Fibroblast of gingiva (primary cell): ENCODE measurements around the gene AGFG1.

ENCODE experiments used
- DNase-seq: peaks from one replicate; pipeline ENCODE4 v3.0.0-alpha.2; 2011; ENCODE audit warnings: low read depth

Gene AGFG1

GRCh38 chr2:227461811-227462461, 10.0 kb upstream of the AGFG1 start:
- no peak for DNase-seq

GRCh38 chr2:227462462-227462951, 9.4 kb upstream of the AGFG1 start:
- DNase-seq = no peak

- DNase-seq = no peak
Observed at GRCh38 chr2:227462972-227463931, 8.7 kb upstream of the AGFG1 start.

GRCh38 chr2:227464361-227464760, 7.6 kb upstream of the AGFG1 start:
- no peak for DNase-seq

DNA sequence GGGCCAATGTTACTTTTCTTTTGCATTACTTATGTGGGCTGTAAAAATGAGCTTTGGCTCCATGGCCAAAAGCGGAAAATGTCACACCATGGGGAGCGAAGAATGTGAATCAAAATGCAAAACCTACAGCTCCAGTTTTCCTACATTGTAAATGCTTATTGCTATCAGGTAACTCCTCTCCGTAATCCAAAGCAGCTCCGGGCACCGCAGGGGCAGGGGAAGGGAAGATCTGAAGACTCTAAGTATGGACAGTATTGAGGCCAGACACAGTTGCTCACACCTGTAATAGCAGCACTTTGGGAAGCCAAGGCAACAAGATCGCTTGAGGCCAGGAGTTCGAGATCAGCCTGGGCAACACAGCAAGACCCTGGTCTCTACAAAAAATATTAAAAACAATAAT, 7.1 kb upstream of the AGFG1 start:
- DNase-seq = no peak

- DNase-seq = no peak
Observed at GRCh38 chr2:227466887-227467600, 4.9 kb upstream of the AGFG1 start.

- DNase-seq = no peak
Observed at GRCh38 chr2:227471412-227471811, 544 bp upstream of the AGFG1 start.

- DNase-seq = peak; percentile 28
Observed at GRCh38 chr2:227472265-227473121, 537 bp downstream of the AGFG1 start.

DNA sequence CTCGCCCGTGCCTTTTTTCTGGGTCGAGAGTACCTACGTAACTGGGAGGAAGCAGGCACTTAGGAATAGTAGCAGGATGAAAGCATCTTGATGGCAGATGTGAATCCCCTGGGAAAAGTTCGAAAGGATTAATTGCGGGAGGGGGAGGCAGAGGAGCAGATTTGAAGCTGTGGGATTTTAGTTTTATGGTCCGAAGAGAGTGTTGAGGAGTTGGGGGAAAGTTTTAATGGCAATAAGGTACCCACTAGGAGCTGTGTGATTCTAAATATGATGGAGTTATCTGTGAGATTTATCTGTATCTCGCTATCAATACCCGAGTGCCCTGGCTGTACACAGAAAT, 1.1 kb downstream of the AGFG1 start:
- DNase-seq = no peak

DNA sequence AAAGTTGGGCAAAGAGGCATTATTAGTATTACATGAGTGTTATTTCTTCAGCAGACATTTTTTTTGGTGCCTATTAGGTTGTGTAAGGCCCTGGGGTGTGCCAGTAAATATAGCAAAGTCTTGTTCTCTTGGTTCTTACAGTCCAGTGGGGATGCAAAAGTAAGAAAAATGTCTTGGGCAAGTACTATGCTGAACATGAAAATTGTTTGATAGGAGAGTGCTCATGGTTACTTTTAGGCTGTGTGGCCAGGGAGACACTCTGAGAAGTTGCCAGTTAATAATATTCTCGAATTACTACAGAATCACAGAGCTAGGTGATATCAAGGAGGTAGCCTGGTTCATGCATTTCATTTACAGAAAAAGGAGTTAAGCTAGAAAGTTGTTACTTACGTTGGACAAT, 1.9 kb downstream of the AGFG1 start:
- peak; percentile 30 for DNase-seq

GRCh38 chr2:227474410-227474809, 2.5 kb downstream of the AGFG1 start:
- DNase-seq = no peak

DNA sequence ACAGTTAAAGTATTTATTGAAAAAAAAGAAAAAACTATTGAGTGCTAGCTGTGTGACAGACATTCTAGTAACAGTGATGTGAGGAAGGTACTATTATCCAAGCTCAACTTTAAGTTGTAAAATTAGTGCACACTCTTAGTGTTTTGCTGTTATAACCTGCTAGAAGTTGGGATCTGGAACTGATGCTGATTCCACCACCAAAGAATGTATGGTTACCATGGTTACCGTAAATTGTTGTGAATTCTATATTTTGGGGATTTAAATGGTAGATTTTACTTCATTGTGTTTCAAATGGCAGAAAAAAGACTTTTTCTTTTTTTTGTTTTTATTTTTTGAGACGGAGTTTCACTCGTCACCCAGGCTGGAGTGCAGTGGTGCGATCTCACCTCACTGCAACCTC, 5.3 kb downstream of the AGFG1 start:
- DNase-seq = no peak

- peak; percentile 57 for DNase-seq
Observed at GRCh38 chr2:227479865-227480475, 8.0 kb downstream of the AGFG1 start.

GRCh38 chr2:227480528-227480927, 8.6 kb downstream of the AGFG1 start:
- no peak for DNase-seq

GRCh38 chr2:227482638-227483340, 10.8 kb downstream of the AGFG1 start:
- peak; percentile 12 for DNase-seq

GRCh38 chr2:227485429-227485828, 13.5 kb downstream of the AGFG1 start:
- DNase-seq = no peak

GRCh38 chr2:227486688-227487087, 14.7 kb downstream of the AGFG1 start:
- no peak for DNase-seq

- no peak for DNase-seq
Observed at GRCh38 chr2:227488045-227488444, 16.1 kb downstream of the AGFG1 start.

- no peak for DNase-seq
Observed at GRCh38 chr2:227491386-227491785, 19.4 kb downstream of the AGFG1 start.

GRCh38 chr2:227493524-227493923, 21.6 kb downstream of the AGFG1 start:
- DNase-seq = no peak

DNA sequence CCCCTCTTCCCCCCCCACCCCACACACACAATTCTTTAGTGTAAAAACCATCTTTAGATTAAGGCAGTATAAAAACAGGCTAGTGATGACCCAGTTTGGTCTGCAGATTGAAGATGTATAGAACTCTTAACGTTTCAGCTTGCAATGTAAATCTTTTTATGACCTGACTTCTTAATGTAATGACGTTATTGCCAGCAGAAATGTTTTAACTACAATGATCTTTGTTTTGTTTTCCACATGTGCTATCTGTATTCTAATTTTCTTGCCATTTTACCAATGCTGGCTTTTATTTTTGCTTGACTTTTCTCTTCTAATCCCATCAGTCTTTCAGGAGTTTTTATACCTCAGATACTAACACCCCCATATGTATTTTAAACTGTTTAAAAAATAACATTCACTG, 25.2 kb downstream of the AGFG1 start:
- DNase-seq = no peak
